ENCODE measurements around the gene CLEC1B. TPM values are rescaled to one million over a fixed set of nuclear protein-coding genes. Genes with fewer than 3 reads are reported as not detected.

The CLEC1B gene
- total and polyA plus RNA-seq, 2 of the 4 experiments (the other 2 are of a cell fraction) = not detected

DNA sequence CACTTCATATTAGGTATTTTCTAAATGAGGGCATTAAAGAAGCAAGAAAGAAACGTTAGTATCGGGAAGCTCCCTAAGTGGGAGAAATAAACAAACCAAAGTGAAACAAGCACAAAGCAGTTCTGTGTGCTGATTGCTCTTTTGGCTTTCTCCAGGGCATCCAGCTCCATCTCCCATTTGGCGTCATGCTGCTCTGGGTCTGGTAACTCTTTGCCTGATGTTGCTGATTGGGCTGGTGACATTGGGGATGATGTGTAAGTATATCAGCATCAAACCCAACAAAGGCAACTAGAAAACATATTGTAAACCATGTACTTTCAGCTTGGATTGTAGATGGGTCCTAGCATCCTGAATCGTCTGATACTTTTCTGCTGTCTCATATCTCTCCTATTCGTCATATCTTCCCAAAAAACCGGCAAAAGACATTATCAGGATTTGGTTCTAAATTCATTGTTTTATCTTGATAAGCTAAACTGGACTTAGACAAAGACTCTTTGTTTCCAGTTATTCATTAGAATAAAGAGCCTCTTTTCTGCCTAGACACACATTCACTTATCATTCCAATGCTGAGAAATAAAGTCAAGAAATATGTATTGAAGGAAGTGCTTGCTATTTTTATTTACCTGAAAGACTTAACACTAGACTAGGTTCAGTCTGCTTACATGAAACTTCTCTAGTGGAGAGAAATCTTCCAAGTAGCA, 13.9 kb upstream of the CLEC1B start:
- dilution Hi-C loops (cut with HindIII; ENCODE audit: low sequenced_read_pairs, unreplicated experiment) (no loop called here), in situ Hi-C loops (cut with MboI; ENCODE audit: low sequenced_read_pairs) (no loop called here), intact Hi-C loops (cut with micrococcal nuclease) (loop anchor here (5.0 kb wide), 1 partner anchor 260 kb away; no protein-coding TSS in a partner anchor)
- no peak overlapping the region for H3K56ac ChIP-seq (ENCODE audit: extremely low read depth, insufficient read depth, low read length)
- H4K5ac ChIP-seq (ENCODE audit: low read depth, low read length) = no peak overlapping the region; the same call in 1 of the 2 replicates
- peak overlapping the region; percentile 33; the same call in 1 of the 2 replicates for H2AK5ac ChIP-seq (ENCODE audit: low read depth, low read length)
- no peak overlapping the region for H2AFZ ChIP-seq (replicated peaks; ENCODE audit: low read length, poor library complexity)
- peak overlapping the region; percentile 60 for H3K4me2 ChIP-seq (ENCODE audit: low read depth, low read length)
- H3K18ac ChIP-seq (ENCODE audit: low read depth, low read length) = no peak overlapping the region; the same call in 1 of the 2 replicates
- no peaks in the 10 kb centered on the region for H4K20me1 ChIP-seq (ENCODE audit: insufficient read depth, low read length)
- no peak overlapping the region for H2BK5ac ChIP-seq (ENCODE audit: low read depth, low read length, poor library complexity, severe bottlenecking)
- TF ChIP-seq, protein P1, sequence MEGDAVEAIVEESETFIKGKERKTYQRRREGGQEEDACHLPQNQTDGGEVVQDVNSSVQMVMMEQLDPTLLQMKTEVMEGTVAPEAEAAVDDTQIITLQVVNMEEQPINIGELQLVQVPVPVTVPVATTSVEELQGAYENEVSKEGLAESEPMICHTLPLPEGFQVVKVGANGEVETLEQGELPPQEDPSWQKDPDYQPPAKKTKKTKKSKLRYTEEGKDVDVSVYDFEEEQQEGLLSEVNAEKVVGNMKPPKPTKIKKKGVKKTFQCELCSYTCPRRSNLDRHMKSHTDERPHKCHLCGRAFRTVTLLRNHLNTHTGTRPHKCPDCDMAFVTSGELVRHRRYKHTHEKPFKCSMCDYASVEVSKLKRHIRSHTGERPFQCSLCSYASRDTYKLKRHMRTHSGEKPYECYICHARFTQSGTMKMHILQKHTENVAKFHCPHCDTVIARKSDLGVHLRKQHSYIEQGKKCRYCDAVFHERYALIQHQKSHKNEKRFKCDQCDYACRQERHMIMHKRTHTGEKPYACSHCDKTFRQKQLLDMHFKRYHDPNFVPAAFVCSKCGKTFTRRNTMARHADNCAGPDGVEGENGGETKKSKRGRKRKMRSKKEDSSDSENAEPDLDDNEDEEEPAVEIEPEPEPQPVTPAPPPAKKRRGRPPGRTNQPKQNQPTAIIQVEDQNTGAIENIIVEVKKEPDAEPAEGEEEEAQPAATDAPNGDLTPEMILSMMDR (conservative IDR thresholded peaks at IDR 0.05; ENCODE audit: low read depth, low read length) = no peak
- TF ChIP-seq, protein P2, sequence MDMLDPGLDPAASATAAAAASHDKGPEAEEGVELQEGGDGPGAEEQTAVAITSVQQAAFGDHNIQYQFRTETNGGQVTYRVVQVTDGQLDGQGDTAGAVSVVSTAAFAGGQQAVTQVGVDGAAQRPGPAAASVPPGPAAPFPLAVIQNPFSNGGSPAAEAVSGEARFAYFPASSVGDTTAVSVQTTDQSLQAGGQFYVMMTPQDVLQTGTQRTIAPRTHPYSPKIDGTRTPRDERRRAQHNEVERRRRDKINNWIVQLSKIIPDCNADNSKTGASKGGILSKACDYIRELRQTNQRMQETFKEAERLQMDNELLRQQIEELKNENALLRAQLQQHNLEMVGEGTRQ (IDR thresholded peaks at IDR 0.05; ENCODE audit: low read depth, low read length) = no peak
- TF ChIP-seq CHD1 (IDR thresholded peaks at IDR 0.05; ENCODE audit: low read depth, low read length) (no peak), MXI1 (IDR thresholded peaks at IDR 0.05; ENCODE audit: borderline replicate concordance, low read depth, low read length) (no peak), MAZ (IDR thresholded peaks at IDR 0.05; ENCODE audit: borderline replicate concordance, low read depth, low read length) (no peak), BHLHE40 (IDR thresholded peaks at IDR 0.05; ENCODE audit: low read depth, low read length) (no peak), MAFK (IDR thresholded peaks at IDR 0.05; ENCODE audit: low read depth, low read length) (no peak), POLR2A (IDR thresholded peaks at IDR 0.05; ENCODE audit: low read depth, low read length) (no peak), RCOR1 (IDR thresholded peaks at IDR 0.05; ENCODE audit: insufficient replicate concordance, low read length) (no peak), CEBPB (IDR thresholded peaks at IDR 0.05; ENCODE audit: low read depth, low read length) (no peak)
- no peak overlapping the region for H2AK9ac ChIP-seq (replicated peaks; ENCODE audit: low read depth, low read length, poor library complexity)
- H3K23ac ChIP-seq (ENCODE audit: low read depth, low read length) = no peak overlapping the region
- H4K8ac ChIP-seq (ENCODE audit: low read depth in 2 of 2, low read length in 2 of 2) = no peak overlapping the region
- H3K4ac ChIP-seq (ENCODE audit: low read depth, low read length) = peak overlapping the region; percentile 30; the same call in 1 of the 2 replicates
- DNase-seq (no peak), ATAC-seq (ENCODE audit: low read depth) (no peak)
- no peak overlapping the region for H3K4me3 ChIP-seq (ENCODE audit: insufficient read depth, low read depth, low read length)
- peak overlapping the region; percentile 29; the same call in 1 of the 2 replicates for H2BK20ac ChIP-seq (ENCODE audit: low read depth, low read length)
- peaks cover 5% of the 10 kb centered on the region for H3K4me1 ChIP-seq (ENCODE audit: control insufficient read depth, insufficient read depth, low read length)
- no peak overlapping the region for H4K91ac ChIP-seq (ENCODE audit: insufficient read depth, low read depth, low read length)
- no peak overlapping the region; the same call in 2 of the 3 replicates for H2BK15ac ChIP-seq (ENCODE audit: low read depth, low read length)
- CTCF ChIA-PET = interaction anchor here (0.6 to 1.0 kb wide), 2 partner anchors 140 to 690 kb away, joined by 3 read pairs; no protein-coding TSS in a partner anchor
- peak overlapping the region; percentile 48; the same call in 1 of the 2 replicates for H3K14ac ChIP-seq (replicated peaks; ENCODE audit: low read depth, low read length)
- H3K9me3 ChIP-seq (ENCODE audit: control insufficient read depth, insufficient read depth, low read length) = no peaks in the 10 kb centered on the region
- POLR2A ChIA-PET (ENCODE audit: unreplicated experiment) = no interaction called here
- no TSS peak for BruUV-seq (replicated peaks)
- H3K9ac ChIP-seq (ENCODE audit: low read depth, low read length) = no peak overlapping the region
- no peaks in the 10 kb centered on the region for H3K79me1 ChIP-seq (ENCODE audit: low read depth in 1 of 2, low read length in 2 of 2)
- no peaks in the 10 kb centered on the region for H3K9me1 ChIP-seq (ENCODE audit: insufficient read depth, low read length)
- H3K36me3 ChIP-seq (ENCODE audit: control insufficient read depth, insufficient read depth, low read length) = no peaks in the 10 kb centered on the region
- no peak overlapping the region; the same call in 1 of the 2 replicates for H2BK120ac ChIP-seq (ENCODE audit: low read depth, low read length)
- H3K27ac ChIP-seq (ENCODE audit: insufficient read depth, low read length) = no peak overlapping the region
- peaks cover 2% of the 10 kb centered on the region for H3K27me3 ChIP-seq (ENCODE audit: control insufficient read depth, insufficient read depth, low read length)
- no CpG with 5 or more reads among the region's 6 CpGs for WGBS, 2 experiments (ENCODE audit: extremely low coverage in 2 of 2, insufficient read length in 1 of 2)
